ENCODE measurements around the gene CORO1C. TPM values are rescaled to one million over a fixed set of nuclear protein-coding genes. Genes with fewer than 3 reads are reported as not detected.
A peak's percentile ranks its signal among the peaks of the same experiment; 100 is the strongest.

Gene CORO1C
- total RNA-seq, 1 donor from 2014 or later, result 107 TPM

GRCh38 chr12:108646600-108647579 lies 84.4 kb downstream of the CORO1C start:
- no peak for ATAC-seq

- ATAC-seq, result no peak
Observed at GRCh38 chr12:108645686-108646599, 85.4 kb downstream of the CORO1C start.

DNA sequence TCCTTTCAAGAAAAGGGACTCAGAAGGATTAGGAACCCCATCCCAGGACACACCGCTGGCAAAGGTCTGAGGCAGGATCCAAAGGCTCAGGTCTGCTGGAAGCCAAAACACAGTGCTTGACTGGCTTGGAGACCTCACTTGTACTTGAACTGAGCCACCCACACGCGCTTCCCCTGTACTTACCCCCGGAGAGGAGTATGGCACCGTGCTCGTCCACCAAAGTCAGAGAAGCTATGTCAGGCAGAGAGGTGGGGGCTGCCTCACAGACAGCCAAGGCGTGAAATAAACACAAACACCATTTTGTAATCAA lies 86.6 kb downstream of the CORO1C start:
- ATAC-seq, result no peak

DNA sequence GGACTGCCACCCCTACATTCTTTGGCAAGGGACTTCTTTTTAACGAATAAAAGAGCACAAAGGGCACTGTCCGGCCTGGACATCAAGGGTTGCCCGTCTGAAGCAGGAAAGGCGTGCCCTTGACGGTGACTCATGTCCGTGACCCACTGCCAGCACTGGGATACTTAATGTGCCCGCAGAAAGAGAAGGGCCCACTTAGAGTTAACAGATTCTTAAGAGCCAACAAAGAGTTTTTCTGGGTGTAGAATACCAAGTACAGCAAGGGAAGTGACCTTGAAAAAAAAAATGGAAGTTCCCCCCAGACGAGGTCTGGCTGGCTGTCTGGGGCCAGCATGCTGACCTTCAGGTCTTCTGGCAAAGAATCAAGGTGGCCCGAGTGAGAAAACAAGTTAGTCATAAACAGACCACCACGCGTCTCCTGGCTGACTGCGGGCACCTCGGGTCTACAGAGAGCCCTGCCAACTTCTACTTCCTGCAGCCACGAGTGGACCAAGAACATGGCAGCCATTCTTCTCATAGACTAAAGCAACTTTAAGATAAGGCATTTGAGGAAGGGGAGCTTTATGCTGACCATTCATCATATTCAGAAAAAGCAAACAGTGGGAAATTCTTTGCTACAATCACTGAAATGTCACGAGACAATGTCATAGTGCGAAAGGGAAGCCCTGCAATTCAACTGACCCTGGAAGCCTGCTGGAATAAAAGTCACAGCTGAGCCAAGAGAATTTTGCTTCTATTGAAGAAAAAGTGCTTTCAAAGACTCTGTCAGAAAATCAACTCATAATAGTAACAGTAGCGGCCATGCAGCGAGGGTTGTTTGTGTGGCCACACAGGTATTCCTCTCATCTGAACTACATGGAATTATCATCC lies 87.1 kb downstream of the CORO1C start:
- peak; percentile 35 for ATAC-seq

DNA sequence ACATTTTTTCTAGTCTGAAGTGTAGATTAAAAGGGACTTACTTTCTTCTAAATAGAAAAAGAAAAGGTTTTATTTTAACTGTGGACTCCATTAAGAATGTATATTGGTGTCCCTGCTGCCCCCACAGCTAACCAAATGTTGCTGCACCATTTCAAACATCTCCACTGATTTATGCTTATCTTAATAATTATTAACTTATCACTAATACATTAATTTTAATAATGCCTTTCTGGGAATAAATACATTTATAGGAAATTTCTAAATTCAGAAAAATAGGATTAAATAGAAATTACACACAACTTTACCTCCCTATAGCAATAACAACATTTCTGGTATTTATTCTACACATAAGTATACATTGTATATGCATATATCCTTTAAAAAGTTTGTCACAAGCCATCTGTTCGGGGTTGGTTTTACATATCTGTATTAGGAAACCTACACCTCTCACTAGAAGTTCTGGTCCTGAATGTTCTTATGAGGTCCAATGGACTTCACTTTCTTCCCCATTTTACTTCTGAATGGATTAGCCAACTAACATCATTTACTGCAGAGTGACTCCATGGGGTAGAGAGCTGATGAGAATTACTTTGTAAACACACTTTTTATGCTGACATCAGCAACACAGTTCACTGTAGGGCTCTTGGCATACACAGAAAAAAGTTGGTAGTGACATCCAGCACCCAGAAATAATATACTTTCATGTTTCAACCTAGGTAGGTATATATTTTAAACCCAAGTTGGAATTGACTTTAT lies 88.2 kb downstream of the CORO1C start:
- no peak for ATAC-seq

DNA sequence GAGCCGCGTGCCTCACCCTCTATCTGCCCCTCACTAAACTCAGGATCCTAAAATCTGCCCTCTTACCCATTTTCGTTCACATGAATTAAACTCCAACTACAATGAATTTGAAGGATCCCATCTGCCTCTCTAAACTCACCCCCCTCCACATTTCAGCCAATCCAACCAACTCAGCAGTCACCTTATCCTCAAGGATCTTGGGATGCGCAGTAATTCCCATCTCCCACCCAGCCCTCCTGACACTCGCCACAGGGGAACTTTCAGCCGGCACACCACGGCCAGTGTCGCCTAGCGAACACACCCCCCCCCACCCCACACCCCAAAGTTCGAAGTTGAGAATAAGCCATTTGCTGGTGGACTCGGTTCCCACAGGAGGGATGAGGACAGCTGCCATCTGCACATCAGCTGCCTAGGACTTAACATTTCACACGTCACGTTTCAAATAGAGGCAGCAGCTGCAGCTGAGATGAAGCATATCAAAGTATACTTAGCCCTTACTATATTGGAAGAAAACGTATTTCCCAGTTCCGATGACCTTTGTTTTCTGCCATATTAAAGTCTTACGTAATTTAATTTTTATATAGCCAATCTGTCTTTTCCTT lies 88.9 kb downstream of the CORO1C start:
- no peak for ATAC-seq

DNA sequence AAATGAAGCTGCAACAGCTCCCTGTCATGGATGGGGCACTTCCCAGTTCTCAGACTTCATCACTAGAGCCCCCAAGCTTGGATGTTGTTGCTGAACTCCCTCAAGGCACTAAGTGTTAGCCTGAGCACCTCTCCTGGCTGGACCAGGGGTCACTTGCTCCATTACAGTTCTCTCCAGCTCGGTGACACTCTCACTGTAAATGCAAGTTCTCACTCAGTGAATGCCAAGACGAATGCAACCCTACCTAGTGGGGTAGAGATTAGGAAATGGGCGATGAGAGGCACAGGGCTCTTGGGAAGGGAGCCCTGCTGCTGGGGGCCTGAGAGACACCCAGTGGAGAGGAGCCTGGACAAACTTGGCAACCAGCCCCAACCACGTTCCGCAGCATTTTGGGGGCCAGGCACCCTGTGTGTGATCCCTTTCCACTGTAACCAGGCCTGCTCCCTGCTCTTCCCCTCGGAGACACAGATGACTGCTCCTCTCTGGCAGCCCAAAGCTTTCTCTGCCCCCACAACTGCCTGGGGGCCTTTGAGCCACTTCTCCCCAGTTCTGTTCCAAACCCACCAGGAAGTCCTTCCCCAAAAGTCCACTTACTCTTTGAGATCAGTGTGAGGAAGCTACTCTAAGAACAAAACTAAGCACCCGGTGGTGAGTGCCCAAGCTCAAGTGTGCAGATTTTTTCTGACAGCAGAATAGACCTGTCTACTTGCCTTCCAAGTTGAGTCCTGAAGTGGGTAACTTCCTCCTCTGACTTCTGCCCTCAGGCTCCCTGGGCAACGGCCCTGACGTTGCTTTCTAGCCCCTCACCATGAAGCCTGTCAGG lies 89.7 kb downstream of the CORO1C start:
- ATAC-seq, result no peak

GRCh38 chr12:108640802-108641445 lies 90.4 kb downstream of the CORO1C start:
- ATAC-seq, result no peak

DNA sequence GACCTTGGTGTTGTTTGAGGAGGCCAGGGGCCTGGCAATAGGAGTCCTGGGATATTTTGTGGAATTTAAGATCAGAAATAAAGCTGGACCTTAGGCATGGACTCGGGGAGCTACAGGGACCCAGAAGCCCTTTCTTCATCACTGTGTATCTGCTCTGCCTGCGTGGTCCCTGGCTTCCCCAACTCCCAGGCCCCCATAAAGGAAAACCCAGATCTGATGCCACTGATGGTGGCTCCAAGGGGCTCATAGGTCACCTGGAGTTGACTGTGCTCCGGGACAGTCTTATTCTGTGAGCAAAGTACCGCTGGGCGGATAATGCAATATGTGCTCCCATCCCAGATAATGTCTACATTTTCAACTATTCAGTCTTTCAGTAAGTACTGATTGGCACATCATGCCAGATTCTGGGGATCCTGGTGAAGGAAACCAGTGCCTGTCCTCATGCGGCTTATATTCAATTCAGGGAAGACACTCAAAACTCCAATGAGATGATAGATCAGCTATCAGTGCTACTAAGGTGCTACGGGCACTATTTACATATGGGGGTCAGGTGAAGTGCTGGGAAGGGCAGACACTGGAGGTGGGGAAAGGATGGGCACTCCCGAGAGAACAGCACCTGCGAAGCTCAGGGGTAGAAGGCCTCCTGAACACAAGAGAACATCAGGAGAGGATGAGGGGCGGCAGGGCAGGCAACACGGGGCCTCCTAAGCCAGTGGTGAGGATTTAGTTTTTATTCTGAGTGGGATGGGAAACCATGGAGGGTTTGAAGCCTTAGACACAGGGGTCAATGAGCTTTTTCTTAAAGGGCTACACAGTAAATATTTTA lies 92.1 kb downstream of the CORO1C start:
- no peak for ATAC-seq

GRCh38 chr12:108638141-108638827 lies 93.0 kb downstream of the CORO1C start:
- ATAC-seq, result no peak

GRCh38 chr12:108637222-108637971 lies 93.9 kb downstream of the CORO1C start:
- ATAC-seq, result no peak

- no peak for ATAC-seq
Observed at GRCh38 chr12:108635997-108636808, 95.1 kb downstream of the CORO1C start.

DNA sequence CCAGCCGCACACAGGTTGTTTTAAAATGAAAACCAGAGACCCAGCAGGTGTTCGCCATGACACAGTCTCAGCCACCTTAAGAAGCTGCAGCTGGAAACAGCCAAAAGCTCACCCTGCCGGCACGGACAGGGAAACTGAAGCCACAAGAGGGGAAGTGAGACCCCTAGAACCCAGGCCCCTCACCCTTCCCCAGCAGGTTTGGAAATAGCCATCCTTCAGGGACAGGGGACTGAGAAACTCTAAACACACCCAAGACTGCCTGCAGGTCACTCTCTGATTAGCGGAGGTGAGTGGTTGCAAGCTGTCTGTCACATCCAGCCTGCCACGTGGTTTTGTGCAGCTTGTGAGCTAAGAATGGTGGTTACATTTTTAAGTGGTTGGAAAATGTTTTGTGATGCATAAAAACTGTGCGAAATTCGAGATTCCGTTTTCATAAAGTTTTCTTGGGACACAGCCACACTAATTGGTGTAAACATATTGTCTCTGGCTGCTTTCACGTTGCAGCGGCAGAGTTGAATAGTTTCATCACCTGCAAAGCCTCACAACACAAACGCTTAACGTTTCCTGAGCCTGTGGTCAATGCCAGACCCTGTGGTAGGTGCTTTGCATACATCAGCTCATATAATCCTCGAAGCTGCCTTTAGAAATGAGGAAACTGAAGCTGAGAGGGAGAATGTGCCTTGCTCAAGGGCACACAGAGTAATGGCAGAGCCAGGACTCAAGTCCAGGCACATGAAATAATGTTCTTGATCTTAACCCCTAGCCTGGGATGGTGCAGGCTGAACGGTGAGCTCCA lies 95.9 kb downstream of the CORO1C start:
- ATAC-seq, result peak; percentile 21

GRCh38 chr12:108634341-108634751 lies 97.0 kb downstream of the CORO1C start:
- ATAC-seq, result no peak

- ATAC-seq, result peak; percentile 68
Observed at GRCh38 chr12:108633534-108634248, 97.6 kb downstream of the CORO1C start, which contains the start of gene SELPLG. Gene SELPLG, minus strand, starts transcription at chr12:108633894. Its CDS starts 9,587 bp downstream, at chr12:108624307.
